GF-D8 (cell line): ENCODE results near the gene RPUSD2.

Source experiments
- DNase-seq: peaks from one replicate; lab custom pipeline; 2025; lab: John Stamatoyannopoulos, UW

RPUSD2 gene, protein sequence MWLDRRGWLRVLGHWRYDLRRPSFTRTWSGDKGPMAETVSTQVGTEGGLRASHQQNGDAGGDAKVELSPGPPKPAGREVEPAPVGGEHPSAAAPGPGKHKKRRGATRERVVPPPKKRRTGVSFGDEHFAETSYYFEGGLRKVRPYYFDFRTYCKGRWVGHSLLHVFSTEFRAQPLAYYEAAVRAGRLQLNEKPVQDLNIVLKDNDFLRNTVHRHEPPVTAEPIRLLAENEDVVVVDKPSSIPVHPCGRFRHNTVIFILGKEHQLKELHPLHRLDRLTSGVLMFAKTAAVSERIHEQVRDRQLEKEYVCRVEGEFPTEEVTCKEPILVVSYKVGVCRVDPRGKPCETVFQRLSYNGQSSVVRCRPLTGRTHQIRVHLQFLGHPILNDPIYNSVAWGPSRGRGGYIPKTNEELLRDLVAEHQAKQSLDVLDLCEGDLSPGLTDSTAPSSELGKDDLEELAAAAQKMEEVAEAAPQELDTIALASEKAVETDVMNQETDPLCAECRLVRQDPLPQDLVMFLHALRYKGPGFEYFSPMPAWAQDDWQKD

GRCh38 chr15:40569129-40569953 is at the start of gene RPUSD2:
TSS of gene RPUSD2 (plus strand) at chr15:40569299. CDS start at chr15:40569338, 39 bp downstream.
- peak; percentile 26 for DNase-seq

DNA sequence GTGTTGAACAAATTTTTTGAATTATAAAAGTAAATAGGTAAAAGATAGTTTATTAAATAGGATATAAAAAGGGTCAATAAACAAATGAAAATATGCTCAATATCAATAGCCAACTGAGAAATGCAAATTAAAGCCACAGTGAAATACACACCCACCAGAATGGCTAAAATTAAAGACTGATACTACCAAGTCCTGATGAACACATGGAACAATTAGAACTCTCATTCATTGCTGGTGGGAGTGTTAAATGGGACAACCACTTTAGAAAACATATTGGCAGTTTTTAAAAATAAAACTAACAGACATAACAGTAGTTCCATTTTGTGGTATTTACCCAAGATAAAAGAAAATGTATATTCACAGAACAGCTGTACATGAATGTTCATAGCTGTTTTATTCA is 45.5 kb upstream of the RPUSD2 start:
- DNase-seq = no peak

- DNase-seq = no peak
These were observed 43.2 kb upstream of the RPUSD2 start for GRCh38 chr15:40525855-40526254.

DNA sequence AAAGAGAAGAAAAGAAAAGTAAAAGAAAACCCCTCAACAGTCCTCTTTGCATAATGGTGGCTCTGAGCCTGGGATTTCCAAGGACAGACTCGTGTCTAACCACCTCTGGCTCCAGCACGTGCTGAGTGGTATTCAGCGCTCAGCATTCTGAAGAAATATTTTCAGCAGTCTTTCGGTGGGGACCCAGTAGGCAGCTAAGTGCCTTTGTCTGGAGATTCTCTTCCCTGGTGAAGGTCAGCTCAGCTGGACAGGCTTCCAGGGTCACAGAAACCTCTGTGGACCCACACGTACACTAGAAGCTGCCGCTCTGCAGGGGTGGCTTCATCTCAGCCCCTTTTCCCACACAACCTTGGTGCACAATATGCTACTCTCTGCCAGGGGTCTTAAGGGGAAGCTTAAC is 40.3 kb upstream of the RPUSD2 start:
- DNase-seq = no peak

GRCh38 chr15:40533763-40534364 is 35.2 kb upstream of the RPUSD2 start:
- DNase-seq = no peak

GRCh38 chr15:40534371-40534770 is 34.7 kb upstream of the RPUSD2 start:
- no peak for DNase-seq

GRCh38 chr15:40536501-40536900 is 32.6 kb upstream of the RPUSD2 start:
- DNase-seq = no peak

GRCh38 chr15:40538976-40539375 is 30.1 kb upstream of the RPUSD2 start:
- DNase-seq = no peak

DNA sequence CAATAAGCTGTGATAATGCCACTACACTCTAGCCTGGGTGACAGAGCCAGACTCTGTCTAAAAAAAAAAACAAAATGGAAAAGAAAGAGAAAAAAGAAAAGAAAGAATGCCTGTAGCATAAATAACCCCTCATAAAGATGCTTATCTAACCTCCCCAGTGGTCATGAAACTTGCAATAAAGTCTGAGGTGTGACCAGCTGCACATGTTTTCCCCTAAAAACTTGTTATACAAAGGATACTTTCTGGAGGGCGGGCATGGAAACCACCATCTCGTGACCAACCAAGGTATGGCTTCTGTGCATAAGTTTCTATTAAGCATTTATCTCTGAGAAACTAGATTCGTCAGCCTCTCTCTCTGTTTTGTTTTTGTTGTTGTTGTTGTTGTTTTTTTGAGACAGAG is 26.0 kb upstream of the RPUSD2 start:
- DNase-seq = no peak

- DNase-seq = no peak
These were observed 25.3 kb upstream of the RPUSD2 start for GRCh38 chr15:40543631-40544294.

DNA sequence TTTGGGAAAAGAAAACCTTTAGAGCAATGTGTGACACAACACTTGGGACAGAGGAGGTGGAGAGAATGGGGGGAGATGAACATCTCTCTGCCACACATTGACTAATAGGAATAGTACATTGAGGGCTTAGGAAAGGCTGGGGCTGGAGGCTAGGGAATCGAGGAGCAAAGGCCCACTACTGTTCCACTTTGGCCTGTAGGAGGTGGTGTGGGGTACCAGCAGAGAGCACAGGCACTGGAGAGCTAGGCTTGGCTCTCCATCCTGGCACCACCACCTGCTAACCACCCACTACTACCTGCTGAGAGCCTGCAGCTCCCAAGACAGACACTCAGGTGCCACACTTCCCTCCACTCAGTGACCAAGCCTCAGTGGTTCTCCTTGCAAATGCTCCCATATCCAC is 23.6 kb upstream of the RPUSD2 start:
- DNase-seq = no peak

DNA sequence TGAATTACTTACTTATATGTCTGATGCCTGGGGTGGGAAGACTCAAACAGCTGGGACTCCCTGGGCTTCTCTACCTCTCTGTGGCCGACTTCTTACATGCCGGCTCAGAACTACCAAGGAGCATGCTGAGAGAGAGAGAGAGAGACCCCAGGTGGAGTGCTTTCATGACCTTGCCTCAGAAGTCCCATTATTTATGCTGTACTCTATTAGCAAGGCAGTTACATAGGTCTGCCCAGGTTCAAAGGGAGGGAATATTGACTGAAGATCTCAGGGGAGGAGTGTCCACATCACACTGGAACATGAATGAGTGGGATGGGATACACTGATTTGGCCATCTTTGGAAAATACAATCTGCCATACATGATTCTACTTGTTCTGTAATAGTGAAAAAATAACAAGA is 20.5 kb upstream of the RPUSD2 start:
- no peak for DNase-seq

- no peak for DNase-seq
These were observed 19.2 kb upstream of the RPUSD2 start for GRCh38 chr15:40549894-40550293.

DNA sequence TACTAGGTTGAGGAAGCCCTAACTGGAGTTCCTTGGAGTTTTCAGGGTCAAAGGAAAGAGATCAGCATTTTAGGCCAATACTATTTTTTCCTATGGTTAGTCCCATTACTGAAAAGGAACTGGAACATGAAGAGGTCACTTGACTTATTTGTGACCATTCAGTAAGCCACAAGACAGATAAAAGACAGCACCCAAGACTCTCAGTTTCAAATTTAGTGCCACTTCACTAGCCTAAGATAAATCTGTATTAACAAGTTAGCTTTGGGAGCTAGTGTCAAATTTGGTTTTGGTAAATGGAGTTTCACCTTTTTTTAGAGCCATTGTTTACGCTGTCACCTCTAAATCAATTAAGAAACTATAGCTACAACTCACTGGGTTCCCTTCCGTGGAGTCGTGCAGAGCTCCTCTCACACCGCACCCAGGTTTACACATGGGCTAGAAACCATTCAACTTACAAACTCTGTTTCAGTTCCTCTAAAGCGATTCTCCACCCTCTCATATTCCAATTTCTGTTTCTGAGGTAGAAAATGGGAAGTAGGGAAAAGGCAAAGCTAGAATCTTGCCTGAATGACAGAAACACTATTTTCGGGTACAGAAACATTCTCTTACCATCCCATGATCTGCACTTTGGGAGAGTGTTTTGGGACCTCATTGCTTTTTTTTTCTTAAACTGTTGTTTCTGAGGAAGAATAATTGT is 18.6 kb upstream of the RPUSD2 start:
- DNase-seq = no peak

DNA sequence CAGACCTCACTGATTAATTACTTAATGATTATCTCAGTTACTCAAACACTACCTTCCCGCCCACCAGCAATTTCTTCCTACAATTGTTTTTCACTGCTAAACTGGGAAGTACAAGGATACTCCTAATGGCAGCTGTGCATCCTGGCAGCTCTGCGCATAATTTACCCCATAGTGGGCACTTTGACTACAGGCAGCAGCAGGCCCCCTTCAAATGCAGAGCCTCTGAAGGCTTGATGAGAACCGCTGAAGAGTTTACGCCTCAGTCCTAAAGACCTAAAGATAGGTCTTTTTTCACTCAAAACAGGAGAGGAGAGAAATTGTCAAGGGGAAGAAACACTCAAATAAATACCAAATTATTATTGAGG is 15.0 kb upstream of the RPUSD2 start:
- no peak for DNase-seq

- no peak for DNase-seq
These were observed 13.2 kb upstream of the RPUSD2 start for GRCh38 chr15:40555876-40556275.

DNA sequence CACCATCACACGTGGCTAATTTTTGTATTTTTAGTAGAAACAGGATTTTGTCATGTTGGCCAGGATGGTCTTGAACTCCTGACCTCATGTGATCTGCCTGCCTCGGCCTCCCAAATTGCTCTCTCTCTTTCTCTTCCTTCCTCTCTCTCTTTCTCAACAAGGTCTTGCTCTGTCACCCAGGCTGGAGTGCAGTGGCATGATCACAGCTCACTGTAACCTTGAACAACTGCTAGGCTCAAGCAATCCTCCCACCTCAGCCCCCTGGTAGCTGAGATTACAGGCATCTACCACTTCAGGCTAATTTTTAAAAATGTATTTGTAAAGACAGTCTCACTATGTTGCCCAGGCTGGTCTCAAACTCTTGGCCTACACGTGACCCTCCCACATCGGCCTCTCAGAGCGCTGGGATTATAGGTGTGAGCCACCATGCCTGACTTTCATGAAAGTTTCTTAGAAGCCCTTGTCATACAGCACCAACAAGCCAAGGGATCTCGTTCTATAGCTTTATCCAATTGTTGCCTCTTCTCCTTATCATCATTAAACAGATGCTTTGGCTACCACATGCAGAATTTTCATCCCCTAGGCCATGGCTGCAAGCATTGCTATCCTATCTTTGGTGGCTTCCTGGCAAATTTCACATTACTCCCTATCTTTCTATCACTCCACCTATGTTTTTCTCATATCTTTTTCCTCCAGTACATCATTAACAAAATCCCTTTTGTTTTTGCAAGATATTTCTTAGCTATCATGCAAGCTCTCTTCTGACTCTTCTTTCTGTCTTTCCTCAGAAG is 10.0 kb upstream of the RPUSD2 start:
- no peak for DNase-seq

GRCh38 chr15:40562691-40563090 is 6.4 kb upstream of the RPUSD2 start:
- DNase-seq = no peak

- no peak for DNase-seq
These were observed 5.7 kb upstream of the RPUSD2 start for GRCh38 chr15:40563426-40563825.

GRCh38 chr15:40564591-40565332 is 4.3 kb upstream of the RPUSD2 start, which contains the start of gene CCDC32:
TSS of gene CCDC32 (minus strand) at chr15:40565042. CDS start at chr15:40563015, 2,027 bp downstream.
- DNase-seq = peak; percentile 85
